ENCODE results near the gene RHOB. TPM values are rescaled to one million over a fixed set of nuclear protein-coding genes. Genes with fewer than 3 reads are reported as not detected.

The RHOB gene
- polyA plus RNA-seq, 1 of the 3 experiments (the other 2 are of a cell fraction), result 50.3 TPM

DNA sequence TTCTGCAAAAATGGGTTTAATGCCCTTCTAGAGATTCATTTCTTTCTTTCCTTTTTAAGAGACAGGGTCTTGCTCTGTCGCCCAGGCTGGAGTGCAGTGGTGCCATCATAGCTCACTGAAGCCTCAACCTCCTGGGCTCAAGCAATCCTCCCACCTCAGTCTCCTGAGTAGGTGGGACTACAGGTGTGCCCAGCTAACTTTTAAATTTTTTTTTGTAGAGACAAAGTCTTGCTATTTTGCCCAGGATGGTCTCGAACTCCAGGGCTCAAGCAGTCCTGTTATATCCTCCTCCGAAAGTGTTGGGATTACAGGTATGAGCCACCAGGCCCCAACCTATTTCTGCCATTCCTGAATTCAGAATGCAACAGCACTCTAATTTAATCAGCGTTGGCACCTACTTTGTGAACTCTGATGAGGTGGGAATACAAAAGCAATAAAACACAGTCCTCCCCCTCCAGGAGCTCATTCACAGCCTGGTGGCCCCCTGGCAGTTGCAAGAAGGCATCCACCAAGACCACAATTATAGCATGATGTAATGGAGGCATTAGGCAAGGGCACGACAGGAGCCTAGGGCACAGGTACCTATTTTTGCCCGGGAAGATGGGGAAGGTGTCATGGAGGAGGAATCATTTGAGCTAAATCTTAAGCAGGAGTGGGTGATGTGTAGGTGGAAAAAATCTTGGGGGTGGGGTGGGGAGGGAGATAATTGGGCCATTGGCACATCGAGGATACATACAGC, 5.1 kb downstream of the RHOB start (continued):
- TF ChIP-seq, protein P1, sequence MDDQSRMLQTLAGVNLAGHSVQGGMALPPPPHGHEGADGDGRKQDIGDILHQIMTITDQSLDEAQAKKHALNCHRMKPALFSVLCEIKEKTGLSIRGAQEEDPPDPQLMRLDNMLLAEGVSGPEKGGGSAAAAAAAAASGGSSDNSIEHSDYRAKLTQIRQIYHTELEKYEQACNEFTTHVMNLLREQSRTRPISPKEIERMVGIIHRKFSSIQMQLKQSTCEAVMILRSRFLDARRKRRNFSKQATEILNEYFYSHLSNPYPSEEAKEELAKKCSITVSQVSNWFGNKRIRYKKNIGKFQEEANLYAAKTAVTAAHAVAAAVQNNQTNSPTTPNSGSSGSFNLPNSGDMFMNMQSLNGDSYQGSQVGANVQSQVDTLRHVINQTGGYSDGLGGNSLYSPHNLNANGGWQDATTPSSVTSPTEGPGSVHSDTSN (IDR thresholded peaks at IDR 0.05), result no peak
- TF ChIP-seq EZH2phosphoT487 (IDR thresholded peaks at IDR 0.05; ENCODE audit: borderline replicate concordance, low read depth) (no peak), RFX5 (IDR thresholded peaks at IDR 0.05; ENCODE audit: low read length) (no peak), NRF1 (IDR thresholded peaks at IDR 0.05; ENCODE audit: low read depth, low read length) (no peak), MEF2A (IDR thresholded peaks at IDR 0.05; ENCODE audit: borderline replicate concordance, low read depth) (no peak), MXI1 (IDR thresholded peaks at IDR 0.05; ENCODE audit: low read depth, low read length) (no peak), NFIC (IDR thresholded peaks at IDR 0.05; ENCODE audit: borderline replicate concordance) (no peak)

DNA sequence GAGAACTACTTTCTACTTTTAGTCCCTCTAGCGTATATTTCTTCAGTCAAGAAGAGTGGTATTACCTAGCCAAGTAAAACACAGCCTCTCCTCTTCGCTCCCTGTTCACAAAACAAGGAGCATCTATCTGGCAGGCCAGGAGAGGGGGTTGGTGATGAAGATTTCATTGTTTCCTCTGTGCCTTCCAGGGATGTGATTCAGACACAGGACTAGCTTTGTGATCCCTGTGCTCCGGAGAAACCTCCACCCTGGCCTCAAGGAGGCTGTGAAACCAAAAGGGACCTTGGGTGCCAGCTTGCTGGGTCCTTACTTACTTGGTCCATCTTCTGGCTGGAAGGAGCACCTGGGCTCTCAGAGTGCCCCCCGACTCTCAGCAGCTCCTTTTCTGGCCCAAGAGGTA, 5.7 kb downstream of the RHOB start:
- TF ChIP-seq RFX5 (IDR thresholded peaks at IDR 0.05; ENCODE audit: low read length) (no peak), TAF1 (IDR thresholded peaks at IDR 0.05; ENCODE audit: borderline replicate concordance, low read depth, low read length) (no peak), RAD21 (IDR thresholded peaks at IDR 0.05; ENCODE audit: low read length) (peak; percentile 35), CHD2 (IDR thresholded peaks at IDR 0.05; ENCODE audit: low read length, partially characterized antibody) (no peak)
- TF ChIP-seq, protein P2, sequence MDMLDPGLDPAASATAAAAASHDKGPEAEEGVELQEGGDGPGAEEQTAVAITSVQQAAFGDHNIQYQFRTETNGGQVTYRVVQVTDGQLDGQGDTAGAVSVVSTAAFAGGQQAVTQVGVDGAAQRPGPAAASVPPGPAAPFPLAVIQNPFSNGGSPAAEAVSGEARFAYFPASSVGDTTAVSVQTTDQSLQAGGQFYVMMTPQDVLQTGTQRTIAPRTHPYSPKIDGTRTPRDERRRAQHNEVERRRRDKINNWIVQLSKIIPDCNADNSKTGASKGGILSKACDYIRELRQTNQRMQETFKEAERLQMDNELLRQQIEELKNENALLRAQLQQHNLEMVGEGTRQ (IDR thresholded peaks at IDR 0.05; ENCODE audit: borderline replicate concordance, low read depth, low read length), result no peak
- TF ChIP-seq, protein P3, sequence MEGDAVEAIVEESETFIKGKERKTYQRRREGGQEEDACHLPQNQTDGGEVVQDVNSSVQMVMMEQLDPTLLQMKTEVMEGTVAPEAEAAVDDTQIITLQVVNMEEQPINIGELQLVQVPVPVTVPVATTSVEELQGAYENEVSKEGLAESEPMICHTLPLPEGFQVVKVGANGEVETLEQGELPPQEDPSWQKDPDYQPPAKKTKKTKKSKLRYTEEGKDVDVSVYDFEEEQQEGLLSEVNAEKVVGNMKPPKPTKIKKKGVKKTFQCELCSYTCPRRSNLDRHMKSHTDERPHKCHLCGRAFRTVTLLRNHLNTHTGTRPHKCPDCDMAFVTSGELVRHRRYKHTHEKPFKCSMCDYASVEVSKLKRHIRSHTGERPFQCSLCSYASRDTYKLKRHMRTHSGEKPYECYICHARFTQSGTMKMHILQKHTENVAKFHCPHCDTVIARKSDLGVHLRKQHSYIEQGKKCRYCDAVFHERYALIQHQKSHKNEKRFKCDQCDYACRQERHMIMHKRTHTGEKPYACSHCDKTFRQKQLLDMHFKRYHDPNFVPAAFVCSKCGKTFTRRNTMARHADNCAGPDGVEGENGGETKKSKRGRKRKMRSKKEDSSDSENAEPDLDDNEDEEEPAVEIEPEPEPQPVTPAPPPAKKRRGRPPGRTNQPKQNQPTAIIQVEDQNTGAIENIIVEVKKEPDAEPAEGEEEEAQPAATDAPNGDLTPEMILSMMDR (IDR thresholded peaks at IDR 0.05), result peak; percentile 38
- DNase-seq, result no peak
- Histone ChIP-seq H3K36me3 (replicated peaks in 1 of 2; ENCODE audit: control insufficient read depth in 1 of 2, insufficient read depth in 2 of 2, low read length in 1 of 2) (peaks cover 5 to 7% of the 10 kb centered on the region in 2 experiments), H3K4me1 (ENCODE audit: control insufficient read depth in 1 of 2, insufficient read depth in 2 of 2, low read depth in 1 of 2, low read length in 1 of 2) (peaks cover 23 to 42% of the 10 kb centered on the region in 2 experiments), H3K9me2 (no peaks in the 10 kb centered on the region), H4K20me1 (ENCODE audit: insufficient read depth) (peaks cover 30% of the 10 kb centered on the region), H3F3A (replicated peaks; ENCODE audit: insufficient read depth) (peaks cover 18% of the 10 kb centered on the region), H3K9me3 (no peaks in the 10 kb centered on the region), H3K4me2 (no peak overlapping the region), H3K27me3 (ENCODE audit: insufficient read depth) (no peaks in the 10 kb centered on the region), H3K79me2 (ENCODE audit: insufficient read depth) (peaks cover 22% of the 10 kb centered on the region), H3K4me3 (ENCODE audit: low read depth in 2 of 2, low read length in 1 of 2) (no peak overlapping the region), H3K9ac (no peak overlapping the region), H3K27ac (ENCODE audit: low read depth in 2 of 2, low read length in 1 of 2) (no peak overlapping the region), H2AFZ (ENCODE audit: low read depth) (no peak overlapping the region)
- ChIA-PET CTCF (interaction anchor here (0.8 to 10.5 kb wide), 17 partner anchors 11 to 198 kb away, joined by 3 to 188 read pairs (median 4); partner anchors contain the start of gene HS1BP3), POLR2A (interaction anchor here (1.1 kb wide), 1 partner anchor 150 kb away, joined by 3 read pairs; no protein-coding TSS in a partner anchor)
- 83% methylated on average over 4 of the region's 4 CpGs for WGBS (ENCODE audit: low lambda C conversion rate)

Data from SK-N-SH (cell line).